Uterus (tissue), 4 donors: Measurements from ENCODE around the gene BUB1. TPM values are rescaled to one million over a fixed set of nuclear protein-coding genes. Genes with fewer than 3 reads are reported as not detected.
"Not testable (repeated sequence)": the region's sequence is repeated elsewhere in the genome, so short reads cannot be mapped to it uniquely, and the experiment has no call there.

Experiments
- DNase-seq, 2 donors: peaks; one replicate each; pipeline ENCODE4 v3.0.0-alpha.2; 2019 to 2020
- H3K27ac ChIP-seq, 2 donors: fragments of 200-600 bp; sonication (generic); 1 replicate in 1 of 2; 2 replicates in 1 of 2; pipeline ENCODE4 v1.5.1; 2016 to 2018
- H3K27me3 ChIP-seq, 2 donors: fragments of 200-600 bp; sonication (generic); one replicate each; pipeline ENCODE4 v1.5.1; 2018 to 2019; ENCODE audit warnings: control low read depth in 1 of 2
- H3K36me3 ChIP-seq, 2 donors: fragments of 200-600 bp; sonication (generic); one replicate each; pipeline ENCODE4 v1.5.1; 2019; ENCODE audit warnings: control low read depth in 1 of 2
- H3K4me1 ChIP-seq, 2 donors: fragments of 200-600 bp; sonication (generic); one replicate each; pipeline ENCODE4 v1.5.1; 2018 to 2019; ENCODE audit warnings: control low read depth in 1 of 2
- H3K4me3 ChIP-seq, 2 donors: fragments of 200-600 bp; sonication (generic); 1 replicate in 1 of 2; 2 replicates in 1 of 2; pipeline ENCODE4 v1.5.1; 2018 to 2019; ENCODE audit warnings: mild to moderate bottlenecking in 1 of 2
- H3K9me3 ChIP-seq, 2 donors: fragments of 200-600 bp; sonication (generic); one replicate each; pipeline ENCODE4 v1.5.1; 2019; ENCODE audit warnings: control low read depth in 1 of 2
- POLR2A ChIP-seq, 2 donors: fragments of 450-650 bp; IDR thresholded peaks; one replicate each; pipeline ENCODE4 v1.6.1; 2016; ENCODE audit warnings: antibody characterized with exemption in 2 of 2, mild to moderate bottlenecking in 1 of 2, moderate library complexity in 1 of 2
- intact Hi-C: fragments of 100-400 bp; cut with DNase I; formaldehyde crosslinking; loops from one replicate; pipeline ENCODE4 v1.15.1; 2023; ENCODE audit warnings: low total_unique reads
- total RNA-seq, 4 donors: library from RNA; depleted of rRNA in 3 of 4; stranded (reverse); fragments of >200 nt in 3 of 4; gene quantifications; one replicate each; pipeline versions ENCODE4 v1.1.0 to v1.2.4, GENCODE V29; 2014 to 2023
- TF ChIP-seq, protein P1 (sequence below), 4 experiments: fragments of 200-600 bp in 2 of 4; fragments of 450-650 bp in 2 of 4; sonication (generic) in 2 of 4; IDR thresholded peaks; one replicate each; pipeline ENCODE4 v1.5.1; 2016 to 2019; ENCODE audit warnings: antibody characterized with exemption in 4 of 4, mild to moderate bottlenecking in 2 of 4, moderate library complexity in 1 of 4
- donor health status: DM: yes; HTN: yes; CAD: no.

Gene BUB1
- total RNA-seq, 4 donors from 2014 or later = 0.67 to 29.0 (median 1.2) TPM; not detected in 1

DNA sequence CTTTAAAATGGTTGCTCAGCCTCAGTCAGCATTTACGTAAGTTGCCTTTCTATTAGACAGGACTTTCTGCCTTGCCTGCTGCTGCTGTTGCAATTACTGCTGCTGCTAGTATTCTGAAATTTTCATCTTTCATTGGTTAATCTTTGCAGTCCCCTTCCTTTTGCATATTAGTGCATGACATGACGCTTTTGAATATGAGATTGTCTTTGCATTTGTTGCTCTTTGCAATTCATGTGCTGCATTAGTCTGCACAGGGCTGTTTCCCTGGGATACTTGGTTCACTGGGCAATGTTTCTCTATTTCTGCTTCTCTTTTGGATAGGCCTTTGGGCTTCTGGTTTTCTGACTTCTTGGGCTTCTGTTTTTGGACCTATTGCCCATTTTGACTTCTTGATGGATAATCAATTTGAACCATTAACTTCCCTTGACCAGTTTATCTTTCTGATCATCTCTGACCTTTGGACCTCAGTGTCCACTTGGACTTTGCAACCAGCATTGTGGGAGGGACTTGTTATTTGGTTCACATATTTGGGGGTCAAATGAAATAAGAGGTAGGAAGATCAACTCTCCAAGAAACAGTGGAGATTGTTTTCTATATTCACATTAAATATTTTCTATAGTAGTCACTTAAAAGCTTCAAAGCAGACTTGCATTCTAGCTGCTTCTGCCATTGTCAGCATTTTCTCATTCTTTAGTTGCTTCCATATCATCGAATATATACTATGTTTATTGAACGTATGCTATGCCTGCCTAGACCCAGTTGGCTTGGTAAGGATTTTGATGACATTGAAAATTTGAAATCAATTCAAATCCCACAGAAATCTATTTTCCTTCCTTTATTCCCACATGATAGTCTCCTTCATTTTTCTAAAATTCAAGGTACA is 12.5 kb upstream of the BUB1 start:
- Histone ChIP-seq H3K4me1 (no peaks in the 10 kb centered on the region), H3K9me3 (no peaks in the 10 kb centered on the region), H3K4me3 (no peak overlapping the region), H3K27me3 (no peaks in the 10 kb centered on the region), H3K36me3 (no peaks in the 10 kb centered on the region), H3K27ac (no peak overlapping the region)
- intact Hi-C loops = no loop called here
- DNase-seq = no peak
- TF ChIP-seq POLR2A (IDR thresholded peaks at IDR 0.05) = no peak
- TF ChIP-seq, protein P1, sequence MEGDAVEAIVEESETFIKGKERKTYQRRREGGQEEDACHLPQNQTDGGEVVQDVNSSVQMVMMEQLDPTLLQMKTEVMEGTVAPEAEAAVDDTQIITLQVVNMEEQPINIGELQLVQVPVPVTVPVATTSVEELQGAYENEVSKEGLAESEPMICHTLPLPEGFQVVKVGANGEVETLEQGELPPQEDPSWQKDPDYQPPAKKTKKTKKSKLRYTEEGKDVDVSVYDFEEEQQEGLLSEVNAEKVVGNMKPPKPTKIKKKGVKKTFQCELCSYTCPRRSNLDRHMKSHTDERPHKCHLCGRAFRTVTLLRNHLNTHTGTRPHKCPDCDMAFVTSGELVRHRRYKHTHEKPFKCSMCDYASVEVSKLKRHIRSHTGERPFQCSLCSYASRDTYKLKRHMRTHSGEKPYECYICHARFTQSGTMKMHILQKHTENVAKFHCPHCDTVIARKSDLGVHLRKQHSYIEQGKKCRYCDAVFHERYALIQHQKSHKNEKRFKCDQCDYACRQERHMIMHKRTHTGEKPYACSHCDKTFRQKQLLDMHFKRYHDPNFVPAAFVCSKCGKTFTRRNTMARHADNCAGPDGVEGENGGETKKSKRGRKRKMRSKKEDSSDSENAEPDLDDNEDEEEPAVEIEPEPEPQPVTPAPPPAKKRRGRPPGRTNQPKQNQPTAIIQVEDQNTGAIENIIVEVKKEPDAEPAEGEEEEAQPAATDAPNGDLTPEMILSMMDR (IDR thresholded peaks at IDR 0.05) = no peak

DNA sequence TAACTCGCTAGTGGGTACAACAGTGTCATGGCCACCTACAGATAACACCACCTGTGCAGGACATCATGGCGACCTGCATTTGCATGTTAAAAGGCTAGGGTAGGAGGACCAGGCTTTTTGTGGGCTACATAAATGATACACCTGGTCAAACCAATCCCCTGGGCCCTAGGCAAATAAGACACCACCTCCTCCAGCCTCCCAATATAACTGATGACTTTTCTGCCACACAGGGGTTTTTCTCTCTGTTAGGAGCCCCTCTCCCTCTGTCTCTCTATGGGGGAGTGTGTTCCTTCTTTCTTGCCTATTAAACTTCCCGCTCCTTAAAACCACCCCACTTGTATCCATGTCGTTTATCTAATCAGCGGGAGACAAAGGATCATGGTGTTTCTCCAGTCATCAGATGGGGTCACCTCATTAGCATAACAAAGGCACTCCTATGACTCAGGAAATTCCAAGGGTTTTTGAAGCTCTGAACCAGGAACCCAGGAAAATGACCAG is 10.8 kb upstream of the BUB1 start:
- Histone ChIP-seq H3K4me1 (no peaks in the 10 kb centered on the region), H3K4me3 (no peak overlapping the region), H3K36me3 (no peaks in the 10 kb centered on the region), H3K27ac (no peak overlapping the region), H3K9me3 (no peaks in the 10 kb centered on the region), H3K27me3 (no peaks in the 10 kb centered on the region)
- TF ChIP-seq, protein P1 (IDR thresholded peaks at IDR 0.05) = no peak
- no peak for TF ChIP-seq POLR2A (IDR thresholded peaks at IDR 0.05)
- intact Hi-C loops = no loop called here
- no peak for DNase-seq

DNA sequence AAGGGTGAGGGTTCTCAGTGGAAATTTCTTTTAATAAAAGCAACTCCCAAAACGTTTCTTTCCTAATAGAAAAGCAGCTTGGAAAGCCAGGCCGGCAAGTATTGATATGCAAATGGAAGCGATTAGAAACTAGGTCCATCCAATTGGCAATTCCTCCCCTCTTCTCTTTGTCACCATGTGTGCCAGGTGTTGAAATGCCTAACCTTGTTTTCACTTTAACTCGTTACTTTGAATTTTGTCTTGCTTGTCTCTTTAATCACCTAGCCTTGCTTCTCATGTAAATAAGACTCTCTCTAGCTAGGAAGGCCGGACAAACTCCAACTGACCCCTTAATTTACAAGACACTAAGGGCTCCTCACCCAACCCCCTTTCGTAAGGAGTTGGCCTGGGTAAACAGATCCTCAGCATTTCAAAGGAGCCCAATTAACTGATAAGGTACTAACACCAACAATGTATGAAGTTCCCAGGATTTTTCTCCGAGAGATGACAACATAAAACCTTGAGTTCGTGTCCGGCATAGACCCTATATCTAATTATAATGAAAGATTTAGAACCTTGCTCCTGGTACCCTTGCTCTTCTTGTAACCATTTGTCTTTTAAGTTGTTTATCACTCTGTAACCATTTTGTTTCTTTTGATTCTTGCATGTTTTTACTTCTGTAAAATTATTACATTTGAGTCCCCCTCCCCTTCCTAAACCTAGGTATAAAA is 10.1 kb upstream of the BUB1 start:
- H3K4me3 ChIP-seq, intact Hi-C loops, H3K27ac ChIP-seq, H3K9me3 ChIP-seq, DNase-seq, H3K36me3 ChIP-seq, H3K4me1 ChIP-seq, H3K27me3 ChIP-seq: not testable (repeated sequence)

DNA sequence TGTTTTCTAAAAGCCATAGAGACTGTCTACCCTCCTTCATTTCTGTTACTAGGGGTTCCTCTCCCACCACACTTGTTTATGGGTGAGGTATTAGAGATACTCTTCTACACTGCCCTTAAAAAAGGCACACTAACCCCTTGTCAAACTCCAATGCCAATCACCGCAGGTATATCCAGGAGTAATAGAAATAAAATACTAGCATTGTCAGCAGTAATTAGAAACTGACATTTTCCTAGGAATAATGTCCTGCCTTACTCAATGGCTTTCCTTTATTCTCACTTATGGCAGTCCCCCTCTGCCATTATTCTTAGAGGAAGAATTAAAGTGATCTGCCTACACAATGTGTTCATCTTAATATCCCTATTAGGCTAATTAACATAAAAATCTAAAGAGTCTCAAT is 5.0 kb upstream of the BUB1 start:
- intact Hi-C loops = no loop called here

DNA sequence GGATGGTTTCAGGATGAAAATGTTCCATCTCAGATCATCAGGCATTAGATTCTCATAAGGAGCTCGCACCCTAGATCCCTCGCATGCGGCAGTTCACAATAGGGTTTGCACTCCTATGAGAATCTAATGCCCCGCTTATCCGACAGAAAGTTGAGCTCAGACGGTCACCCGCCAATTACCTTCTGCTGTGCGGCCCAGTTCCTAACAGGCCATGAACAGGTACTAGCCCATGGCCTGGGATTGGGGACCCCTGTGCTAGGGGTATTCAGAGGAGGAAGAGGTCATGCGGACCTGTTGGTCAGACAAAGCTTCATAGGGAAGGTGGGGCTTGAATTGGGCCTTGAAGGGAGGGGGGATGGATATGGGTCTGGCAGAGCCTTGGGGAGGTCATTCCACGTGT is 4.4 kb upstream of the BUB1 start:
- Histone ChIP-seq H3K36me3 (no peaks in the 10 kb centered on the region), H3K4me1 (peaks cover 0 to 5% of the 10 kb centered on the region in 2 donors), H3K27me3 (no peaks in the 10 kb centered on the region), H3K4me3 (no peak overlapping the region), H3K9me3 (no peaks in the 10 kb centered on the region), H3K27ac (no peak overlapping the region)
- intact Hi-C loops = no loop called here
- TF ChIP-seq, protein P1 (IDR thresholded peaks at IDR 0.05) = no peak
- no peak for TF ChIP-seq POLR2A (IDR thresholded peaks at IDR 0.05)
- no peak for DNase-seq

More for the DNA sequence above, 5.0 kb upstream of the BUB1 start:
- no peaks in the 10 kb centered on the region for H3K4me1 ChIP-seq
- H3K27me3 ChIP-seq = no peaks in the 10 kb centered on the region
- no peaks in the 10 kb centered on the region for H3K36me3 ChIP-seq
- H3K4me3 ChIP-seq = no peak overlapping the region
- TF ChIP-seq POLR2A (IDR thresholded peaks at IDR 0.05) = no peak
- TF ChIP-seq, protein P1 (IDR thresholded peaks at IDR 0.05) = no peak
- DNase-seq = no peak
- no peak overlapping the region for H3K27ac ChIP-seq
- H3K9me3 ChIP-seq = no peaks in the 10 kb centered on the region
